Choroid plexus epithelial cell (primary cell): ENCODE data around the gene TCL1B.

Experiments
- DNase-seq: peaks from one replicate; pipeline ENCODE4 v3.0.0-alpha.2; 2010; ENCODE audit warnings: low read depth
- H3K4me3 ChIP-seq: 2 replicates; pipeline ENCODE4 v1.5.1; 2011; ENCODE audit warnings: low read depth, mild to moderate bottlenecking, control low read depth, low read length, moderate library complexity
- TF ChIP-seq, protein P1 (sequence below): conservative IDR thresholded peaks from 2 replicates; pipeline ENCODE4 v1.5.1; 2011; ENCODE audit warnings: low read depth, mild to moderate bottlenecking, control low read depth, inconsistent platforms, low read length, moderate library complexity

The TCL1B gene

DNA sequence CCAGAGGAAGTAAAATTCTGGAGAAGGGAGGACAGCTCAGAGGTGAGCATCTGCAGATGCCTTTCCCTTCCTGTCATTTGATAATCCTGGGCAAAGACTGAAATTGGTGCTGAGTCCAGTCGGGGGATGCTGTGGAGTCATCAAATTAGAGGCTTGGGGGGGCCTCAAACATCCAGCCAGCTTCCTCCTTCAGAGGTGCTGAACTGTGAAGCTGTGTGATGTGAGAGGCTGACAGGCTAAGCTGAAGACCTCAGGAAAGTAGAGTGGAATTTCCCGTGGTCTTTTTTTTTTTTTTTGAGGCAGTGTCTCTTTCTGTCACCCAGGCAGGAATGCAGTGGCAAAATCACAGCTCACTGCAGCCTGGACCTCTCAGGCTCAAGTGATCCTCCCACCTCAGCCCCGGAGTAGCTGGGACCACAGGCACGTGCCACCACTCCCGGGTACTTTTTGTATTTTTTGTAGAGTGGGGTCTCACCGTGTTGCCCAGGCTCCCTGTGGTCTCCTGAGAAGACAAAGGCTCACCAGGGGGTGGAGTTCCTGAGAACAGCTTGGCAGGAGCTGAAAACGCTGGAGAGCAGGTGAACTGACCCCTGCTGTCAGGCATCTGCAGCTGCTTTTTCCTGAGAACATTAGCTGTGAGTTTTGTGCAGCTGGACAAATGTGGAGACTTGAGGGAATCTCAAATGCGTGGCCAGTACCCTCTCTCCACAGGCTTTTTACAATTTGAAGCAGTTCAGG is 6.1 kb upstream of the TCL1B start:
- DNase-seq = no peak
- TF ChIP-seq, protein P1, sequence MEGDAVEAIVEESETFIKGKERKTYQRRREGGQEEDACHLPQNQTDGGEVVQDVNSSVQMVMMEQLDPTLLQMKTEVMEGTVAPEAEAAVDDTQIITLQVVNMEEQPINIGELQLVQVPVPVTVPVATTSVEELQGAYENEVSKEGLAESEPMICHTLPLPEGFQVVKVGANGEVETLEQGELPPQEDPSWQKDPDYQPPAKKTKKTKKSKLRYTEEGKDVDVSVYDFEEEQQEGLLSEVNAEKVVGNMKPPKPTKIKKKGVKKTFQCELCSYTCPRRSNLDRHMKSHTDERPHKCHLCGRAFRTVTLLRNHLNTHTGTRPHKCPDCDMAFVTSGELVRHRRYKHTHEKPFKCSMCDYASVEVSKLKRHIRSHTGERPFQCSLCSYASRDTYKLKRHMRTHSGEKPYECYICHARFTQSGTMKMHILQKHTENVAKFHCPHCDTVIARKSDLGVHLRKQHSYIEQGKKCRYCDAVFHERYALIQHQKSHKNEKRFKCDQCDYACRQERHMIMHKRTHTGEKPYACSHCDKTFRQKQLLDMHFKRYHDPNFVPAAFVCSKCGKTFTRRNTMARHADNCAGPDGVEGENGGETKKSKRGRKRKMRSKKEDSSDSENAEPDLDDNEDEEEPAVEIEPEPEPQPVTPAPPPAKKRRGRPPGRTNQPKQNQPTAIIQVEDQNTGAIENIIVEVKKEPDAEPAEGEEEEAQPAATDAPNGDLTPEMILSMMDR = no peak

DNA sequence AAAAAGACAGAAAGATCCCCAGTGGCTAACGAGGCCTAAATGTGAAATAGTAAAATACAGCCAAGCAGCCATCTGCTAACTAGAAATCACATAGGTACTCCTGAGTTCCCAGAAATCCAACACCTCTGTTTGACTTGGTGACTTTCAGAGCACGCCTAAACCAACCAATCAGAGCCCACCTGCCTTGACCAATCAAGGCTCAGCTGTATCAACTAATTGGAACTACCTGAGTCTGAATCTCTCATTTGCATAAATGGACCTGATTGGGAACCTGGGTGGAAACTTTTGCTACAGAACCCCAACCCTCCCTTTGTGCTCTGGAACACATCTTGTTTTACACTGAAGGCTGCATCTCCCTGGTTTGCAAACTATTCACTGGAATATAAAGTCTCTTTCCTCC is 5.1 kb upstream of the TCL1B start:
- H3K4me3 ChIP-seq = no peak overlapping the region
- TF ChIP-seq, protein P1 = no peak
- DNase-seq = no peak

More for the DNA sequence above, 6.1 kb upstream of the TCL1B start:
- no peak overlapping the region for H3K4me3 ChIP-seq

DNA sequence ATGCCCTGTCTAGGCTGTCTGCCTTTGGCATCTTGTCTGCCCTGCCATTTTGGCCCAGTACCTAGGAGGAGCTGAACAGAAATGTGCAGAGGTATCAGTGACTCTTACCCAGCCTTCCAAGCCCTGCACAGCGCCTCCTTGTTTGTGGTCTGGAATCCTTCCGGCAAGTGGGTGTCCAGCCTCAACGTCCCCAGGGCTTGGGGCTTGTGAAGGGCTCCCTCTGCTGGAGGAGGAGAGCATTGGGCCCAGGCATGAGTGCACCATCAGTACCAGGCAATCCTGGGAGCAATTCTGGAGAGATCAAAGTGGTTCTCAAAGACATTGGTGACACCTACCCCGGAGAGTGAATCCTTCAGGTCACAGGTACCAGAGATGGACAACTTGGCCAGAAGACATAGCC is 2.4 kb upstream of the TCL1B start:
- TF ChIP-seq, protein P1 = peak; percentile 23
- H3K4me3 ChIP-seq = no peak overlapping the region
- no peak for DNase-seq

DNA sequence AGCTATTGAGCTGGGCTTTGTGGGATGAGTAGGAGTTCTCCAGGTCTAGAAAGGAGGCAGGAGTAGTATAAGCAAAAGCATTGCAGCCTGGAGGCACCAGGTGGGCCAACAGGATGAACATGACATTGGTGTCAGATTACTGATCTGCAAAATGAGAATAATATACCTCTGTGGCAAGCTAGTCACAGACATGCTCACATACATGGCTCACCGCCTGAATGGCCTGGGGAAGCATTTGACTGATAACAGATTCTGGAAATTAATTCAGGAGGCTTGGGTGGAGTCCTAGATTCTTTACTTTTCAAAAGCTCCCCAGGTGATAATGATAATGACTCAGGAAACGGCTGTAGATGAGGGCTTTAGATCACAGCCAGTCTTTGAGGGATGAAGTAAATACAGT is 709 bp downstream of the TCL1B start:
- no peak for DNase-seq
- H3K4me3 ChIP-seq = no peak overlapping the region
- TF ChIP-seq, protein P1 = no peak

DNA sequence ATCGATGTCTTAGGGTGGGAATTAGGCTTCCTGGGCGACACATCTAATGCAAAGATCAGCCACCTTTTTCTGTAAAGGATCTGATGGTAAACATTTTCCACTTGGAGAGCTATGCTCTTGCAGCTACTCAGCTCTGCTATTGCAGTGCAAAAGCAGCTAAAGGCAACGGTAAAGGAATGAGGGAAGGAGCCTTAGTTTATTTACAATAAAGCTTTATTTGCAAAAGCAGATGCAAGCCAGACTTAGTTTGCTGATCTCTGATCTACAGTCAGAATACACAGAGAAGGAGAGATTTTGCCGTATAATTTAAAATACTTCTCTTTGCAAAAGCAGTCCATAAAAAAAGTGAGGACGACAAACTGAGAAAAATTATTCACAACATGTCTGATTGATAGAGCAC is 3.2 kb downstream of the TCL1B start:
- no peak overlapping the region for H3K4me3 ChIP-seq
- no peak for DNase-seq
- TF ChIP-seq, protein P1 = no peak

DNA sequence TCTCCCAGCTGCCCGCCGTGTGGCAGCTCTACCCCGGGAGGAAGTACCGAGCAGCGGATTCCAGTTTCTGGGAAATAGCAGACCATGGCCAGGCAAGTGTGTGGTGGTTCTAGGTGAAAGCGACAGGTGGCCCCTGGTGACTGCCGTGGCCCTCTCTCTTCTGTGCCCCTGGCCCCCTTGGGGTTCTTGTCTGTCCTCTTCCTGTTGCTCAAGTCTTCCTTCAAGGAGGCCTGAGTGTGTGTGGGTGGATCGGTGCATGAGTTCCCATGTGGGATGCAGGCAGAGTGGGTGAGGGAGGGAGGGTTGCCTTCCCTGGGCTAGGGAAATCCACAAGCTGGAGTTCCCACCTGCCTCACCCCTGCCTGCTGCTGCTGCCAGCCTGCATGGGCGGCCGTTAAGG is 4.6 kb downstream of the TCL1B start:
- TF ChIP-seq, protein P1 = no peak
- DNase-seq = no peak
- H3K4me3 ChIP-seq = no peak overlapping the region

DNA sequence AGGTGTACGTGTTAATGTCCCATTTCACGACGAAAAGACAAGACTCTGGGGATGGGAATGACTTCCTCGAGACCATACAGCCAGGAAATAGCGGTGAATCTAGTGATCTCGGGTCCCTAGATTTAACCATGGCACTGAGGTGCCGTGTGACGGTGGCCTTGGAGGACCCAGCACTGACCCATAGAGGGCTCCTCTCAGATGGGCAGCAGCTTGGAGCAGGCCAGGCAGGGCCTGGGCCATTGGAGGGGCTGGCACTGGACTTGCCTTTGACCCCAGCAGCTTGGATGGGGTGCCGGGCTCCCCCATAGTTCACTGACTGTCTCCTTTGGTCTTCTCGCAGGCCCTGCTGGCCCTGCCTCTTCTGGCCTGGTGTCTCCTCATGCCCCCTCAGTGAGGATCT is 5.4 kb downstream of the TCL1B start:
- TF ChIP-seq, protein P1 = no peak
- no peak overlapping the region for H3K4me3 ChIP-seq
- DNase-seq = no peak
